ENCODE data around the gene FHAD1. TPM values are rescaled to one million over a fixed set of nuclear protein-coding genes. Genes with fewer than 3 reads are reported as not detected.

FHAD1 gene
- total and polyA plus RNA-seq, 9 of the 15 experiments (the other 6 are each of a cell fraction or from before 2014, with no cell fraction given), result 0.32 to 2.1 (median 1.5) TPM; not detected in 1

DNA sequence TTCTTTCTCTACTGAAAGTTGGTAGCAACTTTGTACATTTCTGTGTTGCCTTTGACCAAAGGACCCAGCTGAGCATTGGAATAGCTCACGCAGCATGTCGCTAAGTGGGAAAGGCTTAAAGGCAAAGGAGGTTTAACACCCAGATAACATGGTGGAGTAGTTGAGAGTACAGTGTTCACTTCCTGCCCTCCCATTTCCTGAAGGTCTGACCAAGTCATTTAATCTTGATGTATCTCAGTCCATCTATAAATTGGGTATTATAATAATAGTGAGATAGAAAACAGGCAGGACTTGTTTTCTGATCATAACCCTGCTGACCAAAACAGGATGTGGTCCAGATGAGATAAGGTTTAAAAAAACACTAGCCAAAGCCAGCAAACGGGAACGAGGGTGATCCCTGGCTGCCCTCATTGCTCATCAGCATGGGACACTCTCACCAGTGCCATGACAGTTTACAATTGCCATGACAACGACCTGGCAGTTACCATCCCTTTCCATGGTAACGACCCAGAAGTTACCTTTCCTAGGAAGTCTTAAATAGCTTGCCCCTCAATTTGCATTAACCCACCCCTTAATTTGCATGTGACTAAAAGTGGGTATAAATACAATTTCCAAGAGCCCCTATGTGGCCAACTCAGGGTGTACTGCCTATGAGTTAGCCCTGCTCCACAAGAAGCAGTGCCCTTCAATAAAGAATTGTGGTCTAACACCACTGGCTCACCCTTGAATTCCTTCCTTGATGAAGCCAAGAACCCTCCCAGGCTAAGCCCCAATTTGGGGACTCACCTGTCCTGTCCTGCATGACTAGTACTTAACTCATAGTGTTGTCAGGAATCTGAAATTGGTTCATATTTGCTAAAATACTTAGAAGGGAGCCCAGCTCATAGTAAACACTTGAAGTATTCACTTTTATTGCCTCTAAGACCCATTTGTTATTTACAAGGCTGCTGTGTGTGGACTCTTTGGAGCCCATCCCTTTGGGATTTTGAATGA lies 28.4 kb upstream of the FHAD1 start (continued):
- TF ChIP-seq, protein P1, sequence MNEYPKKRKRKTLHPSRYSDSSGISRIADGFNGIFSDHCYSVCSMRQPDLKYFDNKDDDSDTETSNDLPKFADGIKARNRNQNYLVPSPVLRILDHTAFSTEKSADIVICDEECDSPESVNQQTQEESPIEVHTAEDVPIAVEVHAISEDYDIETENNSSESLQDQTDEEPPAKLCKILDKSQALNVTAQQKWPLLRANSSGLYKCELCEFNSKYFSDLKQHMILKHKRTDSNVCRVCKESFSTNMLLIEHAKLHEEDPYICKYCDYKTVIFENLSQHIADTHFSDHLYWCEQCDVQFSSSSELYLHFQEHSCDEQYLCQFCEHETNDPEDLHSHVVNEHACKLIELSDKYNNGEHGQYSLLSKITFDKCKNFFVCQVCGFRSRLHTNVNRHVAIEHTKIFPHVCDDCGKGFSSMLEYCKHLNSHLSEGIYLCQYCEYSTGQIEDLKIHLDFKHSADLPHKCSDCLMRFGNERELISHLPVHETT (CRISPR knock-in tag; conservative IDR thresholded peaks at IDR 0.05 in 1 of 2, IDR thresholded peaks at IDR 0.05 in 1 of 2), result peak in 1 of 2 experiments; percentile 71; a peak in 2 of 4 replicates
- no peak for TF ChIP-seq ZNF696 (CRISPR knock-in tag; conservative IDR thresholded peaks at IDR 0.05)
- TF ChIP-seq C11orf30 (IDR thresholded peaks at IDR 0.05; ENCODE audit: low read depth), result no peak
- peak; percentile 41; the same call in 1 of the 2 replicates for TF ChIP-seq ELF4 (CRISPR knock-in tag; IDR thresholded peaks at IDR 0.05)
- TF ChIP-seq CXXC5 (CRISPR knock-in tag; IDR thresholded peaks at IDR 0.05), result peak; percentile 34; the same call in 1 of the 2 replicates
- TF ChIP-seq TEAD2 (tag; IDR thresholded peaks at IDR 0.05), result no peak
- TF ChIP-seq POLR3G (IDR thresholded peaks at IDR 0.05; ENCODE audit: extremely low read depth, insufficient read length, insufficient replicate concordance), result no peak
- TF ChIP-seq CBX5 (IDR thresholded peaks at IDR 0.05; ENCODE audit: borderline replicate concordance, low read depth), result no peak
- TF ChIP-seq ZNF197 (CRISPR knock-in tag; IDR thresholded peaks at IDR 0.05; ENCODE audit: low read depth), result 0 out of 2 replicates have a peak, but pooled peaks have one; percentile 26
- TF ChIP-seq, protein P2, sequence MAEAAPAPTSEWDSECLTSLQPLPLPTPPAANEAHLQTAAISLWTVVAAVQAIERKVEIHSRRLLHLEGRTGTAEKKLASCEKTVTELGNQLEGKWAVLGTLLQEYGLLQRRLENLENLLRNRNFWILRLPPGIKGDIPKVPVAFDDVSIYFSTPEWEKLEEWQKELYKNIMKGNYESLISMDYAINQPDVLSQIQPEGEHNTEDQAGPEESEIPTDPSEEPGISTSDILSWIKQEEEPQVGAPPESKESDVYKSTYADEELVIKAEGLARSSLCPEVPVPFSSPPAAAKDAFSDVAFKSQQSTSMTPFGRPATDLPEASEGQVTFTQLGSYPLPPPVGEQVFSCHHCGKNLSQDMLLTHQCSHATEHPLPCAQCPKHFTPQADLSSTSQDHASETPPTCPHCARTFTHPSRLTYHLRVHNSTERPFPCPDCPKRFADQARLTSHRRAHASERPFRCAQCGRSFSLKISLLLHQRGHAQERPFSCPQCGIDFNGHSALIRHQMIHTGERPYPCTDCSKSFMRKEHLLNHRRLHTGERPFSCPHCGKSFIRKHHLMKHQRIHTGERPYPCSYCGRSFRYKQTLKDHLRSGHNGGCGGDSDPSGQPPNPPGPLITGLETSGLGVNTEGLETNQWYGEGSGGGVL (CRISPR knock-in tag; IDR thresholded peaks at IDR 0.05), result no peak
- TF ChIP-seq, protein P3, sequence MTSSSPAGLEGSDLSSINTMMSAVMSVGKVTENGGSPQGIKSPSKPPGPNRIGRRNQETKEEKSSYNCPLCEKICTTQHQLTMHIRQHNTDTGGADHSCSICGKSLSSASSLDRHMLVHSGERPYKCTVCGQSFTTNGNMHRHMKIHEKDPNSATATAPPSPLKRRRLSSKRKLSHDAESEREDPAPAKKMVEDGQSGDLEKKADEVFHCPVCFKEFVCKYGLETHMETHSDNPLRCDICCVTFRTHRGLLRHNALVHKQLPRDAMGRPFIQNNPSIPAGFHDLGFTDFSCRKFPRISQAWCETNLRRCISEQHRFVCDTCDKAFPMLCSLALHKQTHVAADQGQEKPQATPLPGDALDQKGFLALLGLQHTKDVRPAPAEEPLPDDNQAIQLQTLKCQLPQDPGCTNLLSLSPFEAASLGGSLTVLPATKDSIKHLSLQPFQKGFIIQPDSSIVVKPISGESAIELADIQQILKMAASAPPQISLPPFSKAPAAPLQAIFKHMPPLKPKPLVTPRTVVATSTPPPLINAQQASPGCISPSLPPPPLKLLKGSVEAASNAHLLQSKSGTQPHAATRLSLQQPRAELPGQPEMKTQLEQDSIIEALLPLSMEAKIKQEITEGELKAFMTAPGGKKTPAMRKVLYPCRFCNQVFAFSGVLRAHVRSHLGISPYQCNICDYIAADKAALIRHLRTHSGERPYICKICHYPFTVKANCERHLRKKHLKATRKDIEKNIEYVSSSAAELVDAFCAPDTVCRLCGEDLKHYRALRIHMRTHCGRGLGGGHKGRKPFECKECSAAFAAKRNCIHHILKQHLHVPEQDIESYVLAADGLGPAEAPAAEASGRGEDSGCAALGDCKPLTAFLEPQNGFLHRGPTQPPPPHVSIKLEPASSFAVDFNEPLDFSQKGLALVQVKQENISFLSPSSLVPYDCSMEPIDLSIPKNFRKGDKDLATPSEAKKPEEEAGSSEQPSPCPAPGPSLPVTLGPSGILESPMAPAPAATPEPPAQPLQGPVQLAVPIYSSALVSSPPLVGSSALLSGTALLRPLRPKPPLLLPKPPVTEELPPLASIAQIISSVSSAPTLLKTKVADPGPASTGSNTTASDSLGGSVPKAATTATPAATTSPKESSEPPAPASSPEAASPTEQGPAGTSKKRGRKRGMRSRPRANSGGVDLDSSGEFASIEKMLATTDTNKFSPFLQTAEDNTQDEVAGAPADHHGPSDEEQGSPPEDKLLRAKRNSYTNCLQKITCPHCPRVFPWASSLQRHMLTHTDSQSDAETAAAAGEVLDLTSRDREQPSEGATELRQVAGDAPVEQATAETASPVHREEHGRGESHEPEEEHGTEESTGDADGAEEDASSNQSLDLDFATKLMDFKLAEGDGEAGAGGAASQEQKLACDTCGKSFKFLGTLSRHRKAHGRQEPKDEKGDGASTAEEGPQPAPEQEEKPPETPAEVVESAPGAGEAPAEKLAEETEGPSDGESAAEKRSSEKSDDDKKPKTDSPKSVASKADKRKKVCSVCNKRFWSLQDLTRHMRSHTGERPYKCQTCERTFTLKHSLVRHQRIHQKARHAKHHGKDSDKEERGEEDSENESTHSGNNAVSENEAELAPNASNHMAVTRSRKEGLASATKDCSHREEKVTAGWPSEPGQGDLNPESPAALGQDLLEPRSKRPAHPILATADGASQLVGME (CRISPR knock-in tag; IDR thresholded peaks at IDR 0.05), result peak; percentile 58; the same call in 1 of the 2 replicates
- no peak for TF ChIP-seq COPS2 (conservative IDR thresholded peaks at IDR 0.05)
- TF ChIP-seq ZNF75A (CRISPR knock-in tag; IDR thresholded peaks at IDR 0.05), result peak; percentile 66
- TF ChIP-seq SMARCA4 (IDR thresholded peaks at IDR 0.05), result peak; percentile 57; the same call in 1 of the 2 replicates
- TF ChIP-seq WHSC1 (IDR thresholded peaks at IDR 0.05; ENCODE audit: low read length), result no peak
- peak; percentile 71; the same call in 1 of the 2 replicates for TF ChIP-seq DPF2 (IDR thresholded peaks at IDR 0.05)
- peak; percentile 94 for TF ChIP-seq ETV1 (tag; conservative IDR thresholded peaks at IDR 0.05; ENCODE audit: low read depth)
- peak; percentile 42; the same call in 1 of the 2 replicates for TF ChIP-seq SOX6 (IDR thresholded peaks at IDR 0.05)

Data from K562 (cell line).